HUES64 (cell line): ENCODE results near the gene LRRC7.

Source experiments
- H3K27ac ChIP-seq: 2 replicates; pipeline ENCODE4 v1.7.0; 2013; ENCODE audit warnings: low read depth, low read length, inconsistent platforms
- H3K27me3 ChIP-seq: 2 replicates; pipeline ENCODE4 v1.6.1; 2013; ENCODE audit warnings: mild to moderate bottlenecking, low read length; ENCODE audit not compliant: insufficient read depth
- H3K36me3 ChIP-seq: 2 replicates; pipeline ENCODE4 v1.6.1; 2013; ENCODE audit warnings: mild to moderate bottlenecking, low read length; ENCODE audit not compliant: insufficient read depth
- H3K4me1 ChIP-seq: 2 replicates; pipeline ENCODE4 v1.6.1; 2013; ENCODE audit warnings: mild to moderate bottlenecking, low read length, moderate library complexity; ENCODE audit not compliant: insufficient read depth
- H3K4me3 ChIP-seq: 2 replicates; pipeline ENCODE4 v1.5.1; 2013; ENCODE audit warnings: mild to moderate bottlenecking, low read length, moderate library complexity
- H3K9ac ChIP-seq: 2 replicates; pipeline ENCODE4 v1.6.1; 2013; ENCODE audit warnings: mild to moderate bottlenecking, low read depth, low read length
- H3K9me3 ChIP-seq: 2 replicates; pipeline ENCODE4 v1.6.1; 2013; ENCODE audit warnings: low read depth, low read length; ENCODE audit not compliant: insufficient read depth
- WGBS: fragments of 150-250, 120-280 bp; methylation state at CpG from one replicate; pipeline ENCODE4 v1.1.7; 2013; ENCODE audit warnings: missing lambda C conversion rate; 5-methylcytosine and 5-hydroxymethylcytosine counted together

The LRRC7 gene

DNA sequence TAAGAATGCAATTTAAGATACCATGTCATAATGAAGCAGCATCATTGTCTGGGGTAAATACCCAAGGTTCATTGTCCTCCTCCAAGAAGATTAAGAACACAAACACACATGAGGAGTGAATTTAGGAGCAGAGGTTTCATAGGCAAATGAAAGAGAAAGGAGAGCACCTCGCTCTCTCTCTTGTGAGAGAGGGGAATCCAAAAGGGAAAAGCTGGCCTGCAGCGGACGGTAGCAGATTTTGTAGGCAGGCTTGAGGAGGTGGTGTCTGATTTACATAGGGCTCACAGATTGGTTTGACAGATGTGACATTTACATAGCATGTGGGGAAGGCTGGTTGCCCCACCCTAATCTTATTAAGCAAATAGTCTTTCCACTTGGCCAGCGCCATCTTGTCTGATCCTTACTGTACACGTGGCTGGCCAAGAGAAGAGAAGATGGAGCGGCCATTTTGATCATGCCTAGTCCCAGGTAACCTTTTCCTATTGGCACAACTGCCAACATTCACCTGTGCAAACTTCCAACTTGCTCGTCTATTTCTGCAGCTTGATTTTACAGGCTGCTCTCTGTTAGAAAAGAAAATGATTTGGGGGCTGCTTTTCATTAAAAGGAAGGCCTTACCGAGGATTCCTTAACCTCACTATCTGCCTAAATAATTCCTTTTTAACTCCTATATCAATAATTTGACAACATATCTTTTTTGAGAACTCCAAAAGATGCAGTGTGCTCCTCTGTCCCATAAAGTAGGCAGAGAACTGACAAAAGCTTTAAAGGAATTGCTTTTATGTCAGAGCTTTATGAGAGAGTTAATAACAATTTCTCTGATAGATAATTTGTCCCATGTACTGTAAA lies 16.0 kb upstream of the LRRC7 start:
- no peaks in the 10 kb centered on the region for H3K4me1 ChIP-seq
- H3K9me3 ChIP-seq: no peaks in the 10 kb centered on the region
- H3K4me3 ChIP-seq: no peak overlapping the region
- no peaks in the 10 kb centered on the region for H3K27me3 ChIP-seq
- H3K9ac ChIP-seq: no peak overlapping the region
- 90% methylated on average over 8 of the region's 8 CpGs for WGBS
- no peaks in the 10 kb centered on the region for H3K36me3 ChIP-seq
- H3K27ac ChIP-seq: no peak overlapping the region

- Histone ChIP-seq H3K27ac (no peak overlapping the region), H3K4me3 (no peak overlapping the region), H3K27me3 (no peaks in the 10 kb centered on the region), H3K9ac (no peak overlapping the region), H3K4me1 (no peaks in the 10 kb centered on the region), H3K36me3 (no peaks in the 10 kb centered on the region), H3K9me3 (no peaks in the 10 kb centered on the region)
- WGBS: no CpG with 5 or more reads among the region's 1 CpG
These were observed 14.0 kb upstream of the LRRC7 start for GRCh38 chr1:69553726-69554125.

- Histone ChIP-seq H3K4me1 (peaks cover 6% of the 10 kb centered on the region; the same call in 1 of the 2 replicates), H3K9ac (no peak overlapping the region), H3K36me3 (no peaks in the 10 kb centered on the region), H3K9me3 (no peaks in the 10 kb centered on the region), H3K4me3 (peak overlapping the region; percentile 73), H3K27me3 (peaks cover 90% of the 10 kb centered on the region), H3K27ac (no peak overlapping the region)
- WGBS: under 1% methylated on average over 44 of the region's 47 CpGs
These were observed 876 bp downstream of the LRRC7 start for GRCh38 chr1:69568421-69569174.

GRCh38 chr1:69569175-69569541 lies 1.4 kb downstream of the LRRC7 start:
- H3K4me1 ChIP-seq: peaks cover 6% of the 10 kb centered on the region; the same call in 1 of the 2 replicates
- H3K27ac ChIP-seq: no peak overlapping the region
- peaks cover 94% of the 10 kb centered on the region for H3K27me3 ChIP-seq
- no peaks in the 10 kb centered on the region for H3K9me3 ChIP-seq
- 2% methylated on average over 12 of the region's 12 CpGs for WGBS
- peak overlapping the region; percentile 73 for H3K4me3 ChIP-seq
- no peaks in the 10 kb centered on the region for H3K36me3 ChIP-seq
- H3K9ac ChIP-seq: no peak overlapping the region

GRCh38 chr1:69569576-69570328 lies 2.0 kb downstream of the LRRC7 start:
- peak overlapping the region; percentile 73 for H3K4me3 ChIP-seq
- under 1% methylated on average over 22 of the region's 26 CpGs for WGBS

DNA sequence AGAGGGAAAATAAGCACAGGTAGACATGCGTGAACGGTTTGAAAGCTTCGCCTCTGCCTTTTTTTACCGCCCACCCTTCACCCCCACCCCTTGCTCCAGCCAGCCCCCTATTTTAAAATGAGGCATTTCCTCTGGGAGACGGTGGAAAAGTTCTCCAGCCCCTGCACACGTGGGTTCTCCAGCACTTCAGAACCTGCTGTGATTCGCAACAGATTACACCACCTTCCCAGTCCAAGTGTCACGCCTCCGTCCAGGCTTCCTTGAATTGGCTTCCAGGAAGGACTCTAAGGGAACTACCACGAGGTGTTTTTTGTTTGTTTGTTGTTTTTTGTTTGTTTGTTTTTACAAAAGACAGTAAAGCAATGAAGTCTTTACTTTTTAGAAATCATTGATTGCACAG lies 2.6 kb downstream of the LRRC7 start:
- Histone ChIP-seq H3K9me3 (no peaks in the 10 kb centered on the region), H3K4me3 (peak overlapping the region; percentile 73), H3K4me1 (peaks cover 6% of the 10 kb centered on the region; the same call in 1 of the 2 replicates), H3K27ac (no peak overlapping the region), H3K27me3 (peaks cover 83% of the 10 kb centered on the region), H3K36me3 (no peaks in the 10 kb centered on the region), H3K9ac (no peak overlapping the region)
- WGBS: 4% methylated on average over 10 of the region's 10 CpGs

More at GRCh38 chr1:69569576-69570328, 2.0 kb downstream of the LRRC7 start:
- Histone ChIP-seq H3K36me3 (no peaks in the 10 kb centered on the region), H3K9ac (no peak overlapping the region), H3K27ac (no peak overlapping the region), H3K4me1 (peaks cover 6% of the 10 kb centered on the region; the same call in 1 of the 2 replicates), H3K9me3 (no peaks in the 10 kb centered on the region), H3K27me3 (peaks cover 89% of the 10 kb centered on the region)

- Histone ChIP-seq H3K27me3 (peaks cover 57% of the 10 kb centered on the region), H3K9ac (no peak overlapping the region), H3K36me3 (no peaks in the 10 kb centered on the region), H3K4me1 (peaks cover 6% of the 10 kb centered on the region; the same call in 1 of the 2 replicates), H3K9me3 (no peaks in the 10 kb centered on the region), H3K27ac (no peak overlapping the region), H3K4me3 (no peak overlapping the region)
- 93% methylated on average over 2 of the region's 2 CpGs for WGBS
These were observed 5.2 kb downstream of the LRRC7 start for GRCh38 chr1:69572921-69573320.

DNA sequence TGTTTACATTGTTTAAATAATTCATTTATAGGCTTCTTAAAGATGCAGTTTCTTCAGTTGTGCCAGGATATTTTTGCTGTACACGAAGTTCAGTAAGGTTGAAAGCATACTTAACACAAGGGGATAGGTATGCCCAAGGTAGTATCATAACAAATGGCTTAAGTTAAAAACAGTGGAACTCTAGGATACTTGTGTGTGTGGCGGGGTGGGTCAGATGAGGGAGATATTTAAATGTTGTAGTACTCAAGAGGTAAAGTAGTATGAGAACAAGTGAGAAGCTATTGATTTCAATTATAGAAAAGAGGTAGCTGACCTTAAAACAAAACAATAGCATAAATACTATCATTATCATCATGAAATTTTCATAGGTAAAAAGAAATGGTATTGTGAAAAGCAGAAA lies 6.2 kb downstream of the LRRC7 start:
- Histone ChIP-seq H3K4me3 (no peak overlapping the region), H3K27me3 (peaks cover 47% of the 10 kb centered on the region), H3K9me3 (no peaks in the 10 kb centered on the region), H3K27ac (no peak overlapping the region), H3K4me1 (peaks cover 8% of the 10 kb centered on the region), H3K36me3 (no peaks in the 10 kb centered on the region), H3K9ac (no peak overlapping the region)
- 42% methylated on average over 2 of the region's 2 CpGs for WGBS

GRCh38 chr1:69585666-69586065 lies 17.9 kb downstream of the LRRC7 start:
- Histone ChIP-seq H3K27ac (no peak overlapping the region), H3K27me3 (no peaks in the 10 kb centered on the region)
- WGBS: 88% methylated on average over 2 of the region's 2 CpGs

GRCh38 chr1:69587391-69587790 lies 19.7 kb downstream of the LRRC7 start:
- no peak overlapping the region for H3K27ac ChIP-seq
- 83% methylated on average over 5 of the region's 5 CpGs for WGBS
- H3K4me3 ChIP-seq: no peak overlapping the region
- no peak overlapping the region for H3K9ac ChIP-seq
- no peaks in the 10 kb centered on the region for H3K36me3 ChIP-seq
- H3K9me3 ChIP-seq: no peaks in the 10 kb centered on the region
- H3K4me1 ChIP-seq: no peaks in the 10 kb centered on the region
- no peaks in the 10 kb centered on the region for H3K27me3 ChIP-seq

More at GRCh38 chr1:69585666-69586065, 17.9 kb downstream of the LRRC7 start:
- Histone ChIP-seq H3K4me1 (no peaks in the 10 kb centered on the region), H3K36me3 (no peaks in the 10 kb centered on the region), H3K9me3 (no peaks in the 10 kb centered on the region), H3K9ac (no peak overlapping the region), H3K4me3 (no peak overlapping the region)

GRCh38 chr1:69589799-69590198 lies 22.1 kb downstream of the LRRC7 start:
- Histone ChIP-seq H3K9me3 (no peaks in the 10 kb centered on the region), H3K4me1 (no peaks in the 10 kb centered on the region), H3K9ac (no peak overlapping the region), H3K4me3 (no peak overlapping the region), H3K36me3 (no peaks in the 10 kb centered on the region), H3K27ac (no peak overlapping the region), H3K27me3 (no peaks in the 10 kb centered on the region)
- WGBS: 100% methylated on average over 1 of the region's 1 CpG
